K562 (cell line): ENCODE results near the gene USP37. TPM values are rescaled to one million over a fixed set of nuclear protein-coding genes. Genes with fewer than 3 reads are reported as not detected.

Experiments
- ATAC-seq: fragments of 200-7000 bp; cut with Tn5 transposase; 3 replicates; pipeline ENCODE4 v1.9.1; 2020; ENCODE audit warnings: moderate library complexity
- BruUV-seq: library from RNA; stranded (reverse); fragments of 400-500 nt; replicated peaks from 2 replicates; lab custom pipeline; 2021; lab: Mats Ljungman, UMichigan
- CTCF ChIA-PET: fragments of 300-600 bp; formaldehyde crosslinking; extraction: SDS; loops from one replicate; lab custom pipeline; 2021; ENCODE audit warnings: low intra/inter-chr PET ratio; lab: Yijun Ruan, JAX
- POLR2A ChIA-PET: fragments of 300-600, 350-650 bp; sonication (Branson Sonifier 250); formaldehyde crosslinking; extraction: SDS; loops from one replicate; lab custom pipeline; 2021; ENCODE audit warnings: antibody characterized with exemption, inconsistent platforms; lab: Yijun Ruan, JAX
- DNase-seq, 4 experiments: peaks; one replicate each; pipeline versions ENCODE4 v3.0.0 to v3.0.0-alpha.2; 2011 to 2018; ENCODE audit warnings: low spot score in 3 of 4, mixed read lengths in 3 of 4; ENCODE audit errors: extremely low read depth in 1 of 4
- FAIRE-seq: peaks from 2 replicates; lab custom pipeline; 2011; peaks lifted over from hg19 to GRCh38; lab: Jason Lieb, UNC
- H2AFZ ChIP-seq: 2 replicates; pipeline ENCODE4 v1.6.0; 2011; ENCODE audit warnings: low read depth, low read length, control low read depth, inconsistent platforms
- H3K27ac ChIP-seq: fragments of 200-600 bp; 3 replicates; pipeline ENCODE4 v1.8.0; 2011; ENCODE audit warnings: low read depth, mild to moderate bottlenecking, control low read depth, inconsistent platforms, low read length, moderate library complexity, mixed read lengths; ENCODE audit errors: extremely low read depth
- H3K27me3 ChIP-seq, 2 experiments: fragments of 300-600 bp in 1 of 2; 2 replicates in 1 of 2; 3 replicates in 1 of 2; pipeline versions ENCODE4 v1.6.0 to v1.8.0; 2011; ENCODE audit warnings: inconsistent platforms in 2 of 2, low read length in 2 of 2, mild to moderate bottlenecking in 1 of 2, mixed read lengths in 1 of 2, moderate library complexity in 1 of 2; ENCODE audit not compliant: control insufficient read depth in 2 of 2, insufficient read depth in 2 of 2
- H3K36me3 ChIP-seq: fragments of 300-600 bp; 3 replicates; pipeline ENCODE4 v1.8.0; 2011; ENCODE audit warnings: mild to moderate bottlenecking, low read length, inconsistent platforms; ENCODE audit not compliant: control insufficient read depth, insufficient read depth
- H3K4me1 ChIP-seq, 2 experiments: fragments of 200-600 bp in 1 of 2; replicated peaks in 1 of 2; 2 replicates in 1 of 2; 3 replicates in 1 of 2; pipeline versions ENCODE4 v1.5.1 to v1.8.0; 2011; ENCODE audit warnings: inconsistent platforms in 2 of 2, low read length in 2 of 2, mild to moderate bottlenecking in 1 of 2, mixed read lengths in 1 of 2, moderate library complexity in 1 of 2; ENCODE audit not compliant: control insufficient read depth in 2 of 2, insufficient read depth in 2 of 2
- H3K4me2 ChIP-seq: 2 replicates; pipeline ENCODE4 v1.6.1; 2011; ENCODE audit warnings: low read length, control low read depth, inconsistent platforms, mixed read lengths; ENCODE audit not compliant: insufficient read depth
- H3K4me3 ChIP-seq: fragments of 200-600 bp; sonication (generic), shearing (Covaris generic); 2 replicates; pipeline ENCODE4 v1.5.1; 2016; ENCODE audit warnings: control low read depth, inconsistent platforms
- H3K79me2 ChIP-seq: fragments of 200-600 bp; 3 replicates; pipeline ENCODE4 v1.8.0; 2011; ENCODE audit warnings: low read length, inconsistent platforms; ENCODE audit not compliant: control insufficient read depth, insufficient read depth
- H3K9ac ChIP-seq, 2 experiments: 2 replicates each; pipeline versions ENCODE4 v1.6.0 to v1.6.1; 2011; ENCODE audit warnings: low read depth in 2 of 2, low read length in 2 of 2, control low read depth in 1 of 2, inconsistent platforms in 1 of 2, mild to moderate bottlenecking in 1 of 2, mixed read lengths in 1 of 2; ENCODE audit not compliant: insufficient read depth in 1 of 2
- H3K9me1 ChIP-seq: one replicate; pipeline ENCODE4 v1.6.0; 2011; ENCODE audit warnings: inconsistent platforms, mild to moderate bottlenecking, low read length, moderate library complexity; ENCODE audit not compliant: control insufficient read depth, insufficient read depth
- H3K9me3 ChIP-seq: replicated peaks from 2 replicates; pipeline ENCODE4 v1.5.1; 2011; ENCODE audit warnings: low read depth, low read length, inconsistent platforms; ENCODE audit not compliant: control insufficient read depth, insufficient read depth
- H4K20me1 ChIP-seq: replicated peaks from 2 replicates; pipeline ENCODE4 v1.6.1; 2011; ENCODE audit warnings: low read length, inconsistent platforms, mixed read lengths; ENCODE audit not compliant: control insufficient read depth, insufficient read depth
- ATF3 ChIP-seq, 2 experiments: fragments of 450-650 bp in 1 of 2; sonication (generic) in 1 of 2; formaldehyde crosslinking in 1 of 2; IDR thresholded peaks in 1 of 2; conservative IDR thresholded peaks in 1 of 2; 2 replicates each; pipeline versions ENCODE4 v1.6.1 to v1.8.1; 2016 to 2023; ENCODE audit warnings: mild to moderate bottlenecking in 2 of 2, moderate library complexity in 2 of 2, inconsistent platforms in 1 of 2, missing genetic modification reagents in 1 of 2
- CEBPG ChIP-seq, 3 experiments: fragments of 200-800 bp in 1 of 3; sonication (Bioruptor generic) in 1 of 3; sonication (generic) in 1 of 3; formaldehyde crosslinking in 1 of 3; IDR thresholded peaks in 2 of 3; conservative IDR thresholded peaks in 1 of 3; 2 replicates each; pipeline versions ENCODE4 v1.6.1 to v1.8.0; 2016 to 2022; ENCODE audit warnings: missing compliant biosample characterization in 2 of 3, missing genetic modification characterization in 2 of 3, mild to moderate bottlenecking in 1 of 3, missing genetic modification reagents in 1 of 3
- CTBP1 ChIP-seq: fragments of 450-650 bp; IDR thresholded peaks from 2 replicates; pipeline ENCODE4 v1.6.1; 2016; ENCODE audit warnings: borderline replicate concordance
- FOSL1 ChIP-seq: fragments of 200-800 bp; sonication (Bioruptor generic); conservative IDR thresholded peaks from 2 replicates; pipeline ENCODE4 v1.6.1; 2016; ENCODE audit warnings: missing genetic modification characterization, missing compliant biosample characterization
- JUND ChIP-seq, 2 experiments: IDR thresholded peaks; 2 replicates in 1 of 2; 3 replicates in 1 of 2; pipeline ENCODE4 v1.6.1; 2011; ENCODE audit warnings: borderline replicate concordance in 2 of 2, low read depth in 2 of 2, low read length in 2 of 2, improper control_type of control experiment in 1 of 2, missing biosample characterization in 1 of 2, missing genetic modification characterization in 1 of 2, missing genetic modification reagents in 1 of 2
- NR2C1 ChIP-seq, 2 experiments: fragments of 450-650 bp; IDR thresholded peaks; 2 replicates each; pipeline ENCODE4 v1.6.1; 2017; ENCODE audit warnings: mild to moderate bottlenecking in 2 of 2, antibody characterized with exemption in 1 of 2, inconsistent platforms in 1 of 2, missing compliant biosample characterization in 1 of 2, missing genetic modification characterization in 1 of 2
- NR2C2 ChIP-seq, 2 experiments: fragments of 200-800 bp in 1 of 2; sonication (Bioruptor generic) in 1 of 2; sonication (generic) in 1 of 2; formaldehyde crosslinking in 1 of 2; IDR thresholded peaks; 2 replicates each; pipeline versions ENCODE4 v1.6.1 to v1.8.0; 2016 to 2022; ENCODE audit warnings: mild to moderate bottlenecking in 1 of 2, missing compliant biosample characterization in 1 of 2, missing genetic modification characterization in 1 of 2, missing genetic modification reagents in 1 of 2
- ZNF778 ChIP-seq: fragments of 450-650 bp; formaldehyde crosslinking; IDR thresholded peaks from 2 replicates; pipeline ENCODE4 v1.4.0; 2020; ENCODE audit warnings: mild to moderate bottlenecking, moderate library complexity
- WGBS: fragments of 100-300 bp; shearing (Covaris generic); methylation state at CpG from one replicate; pipeline ENCODE4 v1.1.6; 2016; ENCODE audit warnings: low coverage, mixed read lengths; ENCODE audit not compliant: insufficient coverage; ENCODE audit errors: missing lambda C conversion rate; 5-methylcytosine and 5-hydroxymethylcytosine counted together
- in situ Hi-C: fragments of 300-500 bp; cut with MboI; formaldehyde crosslinking; loops from 4 replicates; pipeline ENCODE4 v1.15.0; 2018; ENCODE audit warnings: inconsistent platforms, mixed read lengths
- intact Hi-C: fragments of 100-400 bp; cut with micrococcal nuclease; formaldehyde crosslinking; loops from 2 replicates; pipeline ENCODE4 v1.14.2; 2022
- polyA plus RNA-seq, 8 experiments: library from polyadenylated mRNA; depleted of rRNA in 4 of 8; stranded (reverse) in 5 of 8; unstranded in 3 of 8; fragments of >200 nt; fragmentation: Nextera tagmentation in 2 of 8; fragmentation: Illumina TruSeq in 1 of 8; extraction: Ambion mirVana in 2 of 8; extraction: Trizol in 1 of 8; gene quantifications; 2 replicates each; pipeline versions ENCODE4 v1.2.1 to v1.2.3, GENCODE V29; 2011 to 2014; ENCODE audit warnings: inconsistent platforms in 1 of 8, missing spikeins in 1 of 8
- total RNA-seq, 7 experiments: library from RNA; depleted of rRNA in 6 of 7; stranded (reverse); fragments of >200 nt in 6 of 7; fragmentation: Illumina TruSeq in 2 of 7; extraction: Trizol in 2 of 7; gene quantifications; 2 replicates each; pipeline versions ENCODE4 v1.2.1 to v1.2.3, GENCODE V29; 2011 to 2021; ENCODE audit warnings: low replicate concordance in 1 of 7

The USP37 gene
- total and polyA plus RNA-seq, 9 of the 15 experiments (the other 6 are each of a cell fraction or from before 2014, with no cell fraction given): 2.0 to 14.2 (median 8.5) TPM

GRCh38 chr2:218448934-218449333, 119.2 kb downstream of the USP37 start:
- H3K27ac ChIP-seq: no peak overlapping the region
- TF ChIP-seq ZNF778 (CRISPR knock-in tag) (no peak), NR2C1 (IDR thresholded peaks at IDR 0.05) (no peak), NR2C1 (tag; IDR thresholded peaks at IDR 0.05) (peak; percentile 52; the same call in 1 of the 2 replicates), FOSL1 (peak; percentile 66), NR2C2 (CRISPR knock-in tag; IDR thresholded peaks at IDR 0.05) (no peak), NR2C2 (tag; IDR thresholded peaks at IDR 0.05) (peak; percentile 33; the same call in 1 of the 2 replicates), CTBP1 (peak; percentile 28; the same call in 1 of the 2 replicates), JUND (IDR thresholded peaks at IDR 0.05; ENCODE audit: borderline replicate concordance, low read depth, low read length) (peak; percentile 69; the same call in 1 of the 2 replicates), JUND (tag; IDR thresholded peaks at IDR 0.05; ENCODE audit: borderline replicate concordance, low read depth, low read length) (peak; percentile 38; the same call in 1 of the 3 replicates), CEBPG (CRISPR knock-in tag; IDR thresholded peaks at IDR 0.05) (no peak), CEBPG (tag; conservative IDR thresholded peaks at IDR 0.05 in 1 of 2, IDR thresholded peaks at IDR 0.05 in 1 of 2) (no peak), ATF3 (IDR thresholded peaks at IDR 0.05) (peak; percentile 60), ATF3 (CRISPR knock-in tag; conservative IDR thresholded peaks at IDR 0.05) (no peak)
- H3K9me1 ChIP-seq: no peaks in the 10 kb centered on the region
- no peak overlapping the region for H3K4me3 ChIP-seq
- peaks cover 0 to 3% of the 10 kb centered on the region in 2 experiments; a peak in 3 of 5 replicates for H3K4me1 ChIP-seq
- H4K20me1 ChIP-seq: no peaks in the 10 kb centered on the region
- ATAC-seq: no peak
- H2AFZ ChIP-seq: no peak overlapping the region
- POLR2A ChIA-PET: no interaction called here
- no peaks in the 10 kb centered on the region for H3K27me3 ChIP-seq
- 40% methylated on average over 3 of the region's 3 CpGs for WGBS
- CTCF ChIA-PET: interaction anchor here (0.6 kb wide), 1 partner anchor 262 kb away, joined by 4 read pairs; no protein-coding TSS in a partner anchor
- peak; percentile 6 for FAIRE-seq
- no peak overlapping the region for H3K4me2 ChIP-seq
- no TSS peak for BruUV-seq
- in situ Hi-C loops: no loop called here
- peaks cover 30% of the 10 kb centered on the region for H3K36me3 ChIP-seq
- no peaks in the 10 kb centered on the region for H3K9me3 ChIP-seq
- intact Hi-C loops: no loop called here
- no peaks in the 10 kb centered on the region for H3K79me2 ChIP-seq
- H3K9ac ChIP-seq: no peak overlapping the region
- DNase-seq: peak in 3 of 4 experiments; percentile 22 to 46 (median 43)
